PC-3 (cell line): ENCODE results near the gene PELI2. TPM values are rescaled to one million over a fixed set of nuclear protein-coding genes. Genes with fewer than 3 reads are reported as not detected.

Experiments used
- ATAC-seq: fragments of 200-7000 bp; cut with Tn5 transposase; 2 replicates; pipeline ENCODE4 v1.9.1; 2020; ENCODE audit warnings: mild to moderate bottlenecking, moderate library complexity
- BruUV-seq: library from RNA; stranded (reverse); fragments of 400-500 nt; replicated peaks from 2 replicates; lab custom pipeline; 2021; lab: Mats Ljungman, UMichigan
- CTCF ChIA-PET: fragments of 300-600 bp; sonication (Branson Sonifier 250); formaldehyde crosslinking; loops from one replicate; lab custom pipeline; 2022; ENCODE audit warnings: antibody characterized with exemption; lab: Charles Lee
- POLR2A ChIA-PET: fragments of 300-600 bp; sonication (Branson Sonifier 250); formaldehyde crosslinking; loops from one replicate; lab custom pipeline; 2022; ENCODE audit warnings: antibody characterized with exemption; ENCODE audit not compliant: unreplicated experiment; lab: Charles Lee
- DNase-seq: peaks from one replicate; pipeline ENCODE4 v3.0.0-alpha.2; 2015
- H2AFZ ChIP-seq: fragments of 300-600 bp; sonication (generic); 2 replicates; pipeline ENCODE4 v1.6.0; 2016; ENCODE audit warnings: antibody characterized with exemption, low read length
- H3F3A ChIP-seq: fragments of 300-600 bp; sonication (generic); one replicate; pipeline ENCODE4 v1.6.0; 2017; ENCODE audit warnings: antibody characterized with exemption, low read length, control low read depth, mild to moderate bottlenecking; ENCODE audit not compliant: unreplicated experiment
- H3K27ac ChIP-seq: fragments of 300-600 bp; sonication (generic); 2 replicates; pipeline ENCODE4 v1.5.1; 2016; ENCODE audit warnings: mild to moderate bottlenecking, low read length
- H3K27me3 ChIP-seq: fragments of 300-600 bp; sonication (generic); 2 replicates; pipeline ENCODE4 v1.6.1; 2016; ENCODE audit warnings: low read length, mixed read lengths
- H3K36me3 ChIP-seq: fragments of 300-600 bp; sonication (generic); 2 replicates; pipeline ENCODE4 v1.6.1; 2016; ENCODE audit warnings: low read depth, mixed run types, low read length, mixed read lengths
- H3K4me1 ChIP-seq: fragments of 300-600 bp; sonication (generic); 2 replicates; pipeline ENCODE4 v1.5.1; 2016; ENCODE audit warnings: low read length; ENCODE audit not compliant: insufficient read depth
- H3K4me2 ChIP-seq: fragments of 300-600 bp; sonication (generic); 2 replicates; pipeline ENCODE4 v1.6.0; 2016; ENCODE audit warnings: low read length
- H3K4me3 ChIP-seq: fragments of 300-600 bp; sonication (generic); 2 replicates; pipeline ENCODE4 v1.5.1; 2016; ENCODE audit warnings: mild to moderate bottlenecking, low read length, mixed read lengths
- H3K79me2 ChIP-seq: fragments of 300-600 bp; sonication (generic); 2 replicates; pipeline ENCODE4 v1.6.1; 2017; ENCODE audit warnings: low read length, mixed read lengths
- H3K9ac ChIP-seq: fragments of 300-600 bp; sonication (generic); 2 replicates; pipeline ENCODE4 v1.6.0; 2016; ENCODE audit warnings: mild to moderate bottlenecking, low read length
- H3K9me2 ChIP-seq: fragments of 300-600 bp; sonication (generic); replicated peaks from 2 replicates; pipeline ENCODE4 v1.6.1; 2016; ENCODE audit warnings: mixed run types, low read length, mixed read lengths
- H3K9me3 ChIP-seq: fragments of 300-600 bp; sonication (generic); 2 replicates; pipeline ENCODE4 v1.6.1; 2016; ENCODE audit warnings: low read length, mixed read lengths
- H4K20me1 ChIP-seq: fragments of 300-600 bp; sonication (generic); 2 replicates; pipeline ENCODE4 v1.6.1; 2016; ENCODE audit warnings: low read length, mixed read lengths
- CTCF ChIP-seq: fragments of 300-600 bp; sonication (generic); conservative IDR thresholded peaks from 2 replicates; pipeline ENCODE4 v1.5.1; 2017; ENCODE audit warnings: antibody characterized with exemption, low read depth, mild to moderate bottlenecking, low read length
- EZH2 ChIP-seq: fragments of 300-600 bp; sonication (generic); IDR thresholded peaks from one replicate; pipeline ENCODE4 v1.6.1; 2017; ENCODE audit warnings: antibody characterized with exemption, mild to moderate bottlenecking, low read length; ENCODE audit not compliant: unreplicated experiment
- EZH2phosphoT487 ChIP-seq: fragments of 300-600 bp; sonication (generic); IDR thresholded peaks from 2 replicates; pipeline ENCODE4 v1.6.1; 2018; ENCODE audit warnings: mild to moderate bottlenecking, antibody characterized with exemption, low read length, borderline replicate concordance
- intact Hi-C: fragments of 100-400 bp; cut with micrococcal nuclease; formaldehyde crosslinking; loops from 2 replicates; pipeline ENCODE4 v1.9.0; 2023
- total RNA-seq: library from RNA; depleted of rRNA; stranded (reverse); fragments of >200 nt; gene quantifications from 2 replicates; pipeline ENCODE4 v1.2.3, GENCODE V29; 2014

Gene PELI2
- total RNA-seq, 1 experiment from 2014 or later = 0.11 TPM

- TF ChIP-seq EZH2 (no peak), CTCF (no peak), EZH2phosphoT487 (no peak)
- CTCF ChIA-PET = no interaction called here
- H2AFZ ChIP-seq = no peak overlapping the region
- H3K9me3 ChIP-seq = no peaks in the 10 kb centered on the region
- H3K4me1 ChIP-seq = no peaks in the 10 kb centered on the region
- H3K79me2 ChIP-seq = no peaks in the 10 kb centered on the region
- POLR2A ChIA-PET = no interaction called here
- no TSS peak for BruUV-seq
- intact Hi-C loops = no loop called here
- H4K20me1 ChIP-seq = no peaks in the 10 kb centered on the region
- peaks cover 85% of the 10 kb centered on the region for H3K27me3 ChIP-seq
- DNase-seq = no peak
- ATAC-seq = no peak
- H3K27ac ChIP-seq = no peak overlapping the region
- H3F3A ChIP-seq = no peaks in the 10 kb centered on the region
- H3K4me2 ChIP-seq = no peak overlapping the region
- no peaks in the 10 kb centered on the region for H3K36me3 ChIP-seq
- no peak overlapping the region for H3K4me3 ChIP-seq
- no peak overlapping the region for H3K9ac ChIP-seq
- no peaks in the 10 kb centered on the region for H3K9me2 ChIP-seq
Measured at GRCh38 chr14:56210571-56210970, 92.4 kb downstream of the PELI2 start.

- Histone ChIP-seq H3K9ac (no peak overlapping the region), H3K9me3 (no peaks in the 10 kb centered on the region), H3K27ac (no peak overlapping the region), H3K4me3 (no peak overlapping the region), H4K20me1 (no peaks in the 10 kb centered on the region), H3F3A (no peaks in the 10 kb centered on the region), H3K4me1 (no peaks in the 10 kb centered on the region), H2AFZ (no peak overlapping the region), H3K4me2 (no peak overlapping the region), H3K79me2 (no peaks in the 10 kb centered on the region), H3K27me3 (peaks cover 85% of the 10 kb centered on the region), H3K9me2 (no peaks in the 10 kb centered on the region), H3K36me3 (no peaks in the 10 kb centered on the region)
- ChIA-PET POLR2A (no interaction called here), CTCF (no interaction called here)
- DNase-seq (no peak), ATAC-seq (no peak)
- intact Hi-C loops = no loop called here
- no TSS peak for BruUV-seq
- TF ChIP-seq EZH2 = no peak
- no peak for TF ChIP-seq EZH2phosphoT487
- TF ChIP-seq CTCF = no peak
Measured at GRCh38 chr14:56211084-56211483, 92.9 kb downstream of the PELI2 start.

- Histone ChIP-seq H3K79me2 (no peaks in the 10 kb centered on the region), H3F3A (no peaks in the 10 kb centered on the region), H3K27me3 (peaks cover 85% of the 10 kb centered on the region), H3K27ac (no peak overlapping the region), H3K4me1 (no peaks in the 10 kb centered on the region), H3K9me3 (no peaks in the 10 kb centered on the region), H2AFZ (no peak overlapping the region), H4K20me1 (no peaks in the 10 kb centered on the region), H3K9ac (no peak overlapping the region), H3K4me2 (no peak overlapping the region), H3K4me3 (no peak overlapping the region), H3K9me2 (no peaks in the 10 kb centered on the region), H3K36me3 (no peaks in the 10 kb centered on the region)
- ATAC-seq (no peak), DNase-seq (no peak)
- no peak for TF ChIP-seq EZH2
- TF ChIP-seq EZH2phosphoT487 = no peak
- no peak for TF ChIP-seq CTCF
- POLR2A ChIA-PET = no interaction called here
- CTCF ChIA-PET = no interaction called here
- intact Hi-C loops = no loop called here
- BruUV-seq = no TSS peak
Measured at GRCh38 chr14:56211844-56212243, 93.6 kb downstream of the PELI2 start.
